HG03457 (cell line): Measurements from ENCODE around the gene MYBPH.

Source experiments
- ATAC-seq: cut with Tn5 transposase; IDR thresholded peaks from one replicate; pipeline ENCODE4 v1.9.1; 2021; ENCODE audit warnings: moderate number of reproducible peaks; ENCODE audit not compliant: unreplicated experiment

Gene MYBPH

GRCh38 chr1:203167026-203167912, 8.4 kb downstream of the MYBPH start:
- ATAC-seq, result no peak

GRCh38 chr1:203166192-203166940, 9.3 kb downstream of the MYBPH start:
- no peak for ATAC-seq

DNA sequence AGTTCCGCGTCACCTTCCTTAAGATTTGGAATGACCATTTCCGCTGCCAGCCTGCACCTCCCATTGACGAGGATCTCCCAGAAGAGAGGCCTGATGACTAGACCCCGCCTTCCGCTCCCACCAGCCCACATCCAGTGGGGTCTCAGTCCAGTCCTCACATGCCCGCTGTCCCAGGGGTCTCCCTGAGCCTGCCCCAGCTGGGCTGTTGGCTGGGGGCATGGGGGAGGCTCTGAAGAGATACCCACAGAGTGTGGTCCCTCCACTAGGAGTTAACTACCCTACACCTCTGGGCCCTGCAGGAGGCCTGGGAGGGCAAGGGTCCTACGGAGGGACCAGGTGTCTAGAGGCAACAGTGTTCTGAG, 9.8 kb downstream of the MYBPH start:
- ATAC-seq, result no peak

- ATAC-seq, result no peak
Measured at GRCh38 chr1:203165101-203165799, 10.4 kb downstream of the MYBPH start.

- no peak for ATAC-seq
Measured at GRCh38 chr1:203163891-203164635, 11.6 kb downstream of the MYBPH start.

DNA sequence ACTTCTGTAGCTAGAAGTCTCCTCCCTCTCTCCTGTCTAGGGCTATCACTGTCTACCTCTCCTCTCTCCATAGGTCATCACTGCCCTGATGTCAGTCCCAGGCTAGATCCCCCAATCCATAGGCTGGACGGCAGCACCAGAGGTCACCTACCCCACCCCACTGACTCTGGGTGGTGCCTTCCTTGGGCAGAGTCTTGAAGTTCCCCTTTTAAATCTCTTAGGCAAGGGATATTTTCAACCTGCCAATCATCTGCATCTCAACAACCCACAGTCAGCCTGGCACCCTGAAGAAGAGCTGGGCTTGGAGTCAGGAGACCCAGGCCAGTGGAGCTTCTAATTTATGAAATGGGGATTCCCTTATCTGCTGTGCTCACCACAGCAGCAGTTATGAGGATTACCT, 13.2 kb downstream of the MYBPH start:
- ATAC-seq, result no peak

DNA sequence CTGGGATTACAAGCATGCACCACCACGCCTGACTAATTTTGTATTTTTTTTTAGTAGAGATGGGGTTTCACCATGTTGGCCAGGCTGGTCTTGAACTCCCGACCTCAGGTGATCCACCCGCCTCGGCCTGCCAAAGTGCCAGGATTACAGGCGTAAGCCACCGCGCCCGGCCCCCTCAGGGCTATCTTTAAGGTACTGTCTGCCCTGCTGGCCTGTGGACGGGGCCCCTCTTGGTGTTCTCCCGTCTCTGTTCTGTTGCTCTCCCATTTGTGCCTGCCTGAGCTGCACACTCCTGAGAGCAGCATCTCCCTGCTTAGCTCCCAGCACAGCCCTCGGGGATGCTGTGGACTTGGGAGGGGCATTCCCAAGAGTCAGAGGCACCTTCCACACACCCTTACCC, 13.9 kb downstream of the MYBPH start:
- ATAC-seq, result no peak

GRCh38 chr1:203161175-203161574, 14.5 kb downstream of the MYBPH start:
- ATAC-seq, result no peak

DNA sequence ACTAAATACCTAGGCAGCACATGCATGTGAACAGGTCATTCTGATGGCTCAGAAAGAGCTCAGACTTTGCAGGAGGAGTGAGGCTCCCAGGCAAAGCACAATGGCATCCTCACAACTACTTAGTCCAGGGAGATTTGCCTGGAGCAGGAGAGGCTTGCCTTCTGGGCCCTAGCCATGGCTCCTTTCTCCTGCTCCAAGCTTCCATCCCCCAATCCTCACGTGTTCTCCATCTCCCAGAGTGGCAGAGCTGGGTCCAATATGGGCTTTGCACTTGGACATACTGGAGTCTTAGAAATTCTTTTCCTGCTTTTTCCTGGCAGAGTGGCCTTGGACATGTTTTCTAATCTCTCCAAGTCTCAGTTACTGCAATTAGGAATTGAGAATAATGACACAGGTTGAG, 15.8 kb downstream of the MYBPH start:
- no peak for ATAC-seq

DNA sequence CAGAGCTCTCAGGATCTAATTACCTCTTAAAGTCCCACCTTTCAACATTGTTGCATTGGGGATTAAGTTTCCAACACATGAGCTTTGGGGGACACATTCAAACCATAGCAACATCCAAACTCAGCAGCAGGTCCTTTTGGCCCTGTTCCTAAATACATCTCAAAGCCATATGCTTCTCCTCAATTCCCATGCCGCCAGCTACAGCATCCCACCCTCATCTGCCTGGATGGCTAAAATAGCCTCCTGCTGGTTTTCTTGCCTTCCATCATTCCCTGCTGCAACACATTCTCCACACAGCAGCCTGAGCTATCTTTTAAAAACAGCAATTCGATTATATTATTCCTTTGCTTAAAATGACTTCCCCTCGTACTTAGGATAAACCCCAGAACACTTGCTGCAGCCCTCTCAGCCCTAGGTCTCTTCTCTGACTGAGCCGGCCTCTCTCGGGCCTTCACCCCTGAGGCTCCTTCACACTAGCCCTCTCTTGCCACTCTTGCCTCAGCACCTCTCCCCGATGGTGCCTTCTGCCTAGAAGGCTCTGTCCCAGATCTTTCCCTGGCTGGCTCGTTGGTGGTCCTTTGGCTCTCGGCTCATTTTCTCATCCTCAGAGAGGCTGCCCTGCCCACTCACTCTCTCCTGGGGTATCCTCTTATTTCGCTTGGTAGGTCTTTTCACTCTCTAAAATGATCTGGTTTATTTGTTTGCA, 16.5 kb downstream of the MYBPH start:
- ATAC-seq, result no peak

GRCh38 chr1:203158423-203158822, 17.2 kb downstream of the MYBPH start:
- ATAC-seq, result no peak

DNA sequence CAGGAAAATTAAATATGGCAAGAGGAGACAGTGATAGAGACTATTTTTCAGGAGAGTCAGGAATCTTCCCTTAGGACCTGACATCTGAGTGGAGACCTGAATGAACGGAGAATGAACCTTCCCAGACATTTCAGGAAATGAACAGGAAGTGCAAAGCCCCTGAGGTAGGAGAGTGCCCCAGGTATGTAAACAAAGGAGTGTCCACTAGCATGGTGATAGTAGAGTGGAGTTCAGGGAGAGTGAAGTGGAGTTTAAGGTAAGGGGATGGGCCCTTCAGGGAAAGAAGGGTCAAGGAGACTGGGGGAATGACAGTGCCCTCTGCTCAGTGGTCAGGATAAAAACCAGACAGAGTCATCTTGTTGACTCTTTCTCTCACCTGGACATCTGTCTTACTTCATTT, 19.3 kb downstream of the MYBPH start:
- ATAC-seq, result no peak

GRCh38 chr1:203153989-203154821, 21.4 kb downstream of the MYBPH start:
- ATAC-seq, result no peak

- ATAC-seq, result no peak
Measured at GRCh38 chr1:203153051-203153988, 22.3 kb downstream of the MYBPH start.

GRCh38 chr1:203152158-203153034, 23.2 kb downstream of the MYBPH start:
- ATAC-seq, result no peak

GRCh38 chr1:203151362-203152157, 24.1 kb downstream of the MYBPH start:
- no peak for ATAC-seq
